AG20443 (cell line): ENCODE results near the gene CLIC5.
"Not testable (repeated sequence)": the region's sequence is repeated elsewhere in the genome, so short reads cannot be mapped to it uniquely, and the experiment has no call there.

Experiments used
- DNase-seq: peaks from one replicate; pipeline ENCODE4 v3.0.0; 2012; ENCODE audit warnings: low spot score, mixed read lengths

The CLIC5 gene

DNA sequence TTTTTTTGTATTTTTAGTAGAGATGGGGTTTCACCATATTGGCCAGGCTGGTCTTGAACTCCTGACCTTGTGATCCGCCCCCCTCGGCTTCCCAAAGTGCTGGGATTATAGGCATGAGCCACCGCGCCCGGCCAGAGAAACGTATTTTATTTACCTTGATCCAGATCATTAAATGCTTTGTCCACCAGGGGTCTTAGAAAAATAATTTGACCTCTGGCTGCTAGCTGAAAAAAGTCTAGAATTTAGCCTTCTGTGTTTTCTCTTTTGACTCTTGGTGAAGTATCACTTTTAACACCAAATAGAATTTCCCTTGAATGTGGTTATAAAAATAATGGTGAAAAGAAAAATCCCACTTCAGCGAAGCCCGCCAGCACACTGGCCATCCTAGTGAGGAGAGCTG, 89.2 kb downstream of the CLIC5 start:
- DNase-seq: not testable (repeated sequence)

DNA sequence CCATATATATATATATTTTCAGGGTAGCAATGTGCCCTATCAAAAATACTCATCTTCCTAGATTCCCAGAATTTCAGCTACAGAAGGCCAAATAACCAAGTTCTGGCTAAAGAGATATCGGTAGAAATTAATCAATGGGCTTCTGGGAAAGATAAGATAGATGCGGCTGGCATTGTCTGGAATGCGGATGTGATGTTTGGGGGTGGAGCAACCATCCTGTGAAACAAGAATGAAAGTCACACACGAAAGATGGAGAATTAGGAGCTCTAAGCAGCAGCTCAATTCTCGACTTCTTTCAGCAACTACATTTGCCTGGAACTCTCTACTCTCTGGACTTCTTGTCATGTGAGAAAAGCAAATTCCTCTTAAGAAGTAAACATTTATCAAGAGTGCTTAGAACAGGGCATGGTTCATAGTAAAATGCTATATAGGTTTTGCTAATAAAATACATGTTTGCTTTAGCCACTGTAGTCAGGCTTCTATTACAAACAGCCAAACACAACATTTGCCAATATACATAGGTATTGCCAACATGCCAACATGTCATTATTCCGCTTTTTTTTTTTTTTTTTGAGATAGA, 90.8 kb downstream of the CLIC5 start:
- no peak for DNase-seq

DNA sequence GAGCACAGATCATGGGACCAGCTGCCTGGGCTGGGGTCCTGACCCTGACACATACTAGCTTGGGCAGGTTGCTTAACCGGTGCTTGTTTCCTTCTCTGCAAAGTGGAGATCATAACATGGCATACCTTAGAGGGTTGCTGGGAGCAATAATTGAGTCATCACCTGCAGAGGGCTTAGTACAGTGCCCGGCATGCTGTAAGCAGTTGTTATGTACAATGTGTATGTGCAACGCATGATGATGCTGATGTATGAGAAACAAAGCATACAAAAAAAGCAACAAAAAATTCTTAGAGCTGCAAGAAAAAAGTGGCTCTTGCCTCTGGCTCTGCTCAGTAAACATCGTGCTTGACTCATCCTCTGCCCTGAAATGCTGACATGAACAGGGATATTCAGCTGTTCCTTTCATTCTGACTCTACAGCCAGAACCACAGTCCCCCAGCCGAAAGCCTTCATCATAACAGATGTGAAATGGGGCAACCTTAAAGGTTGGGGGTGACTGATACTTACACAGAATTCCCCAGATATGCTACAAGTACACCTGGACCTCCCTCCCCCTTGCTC, 91.7 kb downstream of the CLIC5 start:
- peak; percentile 66 for DNase-seq

DNA sequence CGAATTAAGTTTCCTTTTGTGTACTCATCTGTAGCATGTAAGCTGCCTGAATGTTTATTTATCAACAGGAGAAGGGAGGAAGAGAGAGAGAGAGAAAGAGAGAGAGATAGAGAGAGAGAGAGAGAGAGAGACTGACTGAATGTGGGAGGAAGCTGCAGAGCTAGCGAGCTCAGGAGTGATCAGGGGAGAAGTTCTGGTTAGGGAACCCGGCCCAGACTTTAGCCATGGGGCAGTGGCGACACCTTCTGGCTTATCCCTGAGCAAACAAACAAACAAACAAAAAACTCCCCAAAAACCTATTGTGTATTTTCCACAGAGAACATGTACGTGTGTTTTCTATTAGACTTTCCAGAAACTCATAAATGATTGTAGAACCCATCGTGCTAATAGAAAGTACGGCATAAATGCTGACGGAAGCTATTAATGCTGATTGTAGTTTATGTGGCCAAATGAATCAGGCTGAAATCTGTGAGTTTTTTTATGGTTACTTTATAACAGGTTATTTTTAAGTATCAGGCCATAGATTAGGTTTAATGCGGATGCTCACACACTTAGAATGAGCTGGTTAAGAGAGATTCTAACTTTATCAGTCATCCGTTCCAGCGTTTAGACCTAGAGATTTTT, 92.8 kb downstream of the CLIC5 start:
- peak; percentile 87 for DNase-seq

DNA sequence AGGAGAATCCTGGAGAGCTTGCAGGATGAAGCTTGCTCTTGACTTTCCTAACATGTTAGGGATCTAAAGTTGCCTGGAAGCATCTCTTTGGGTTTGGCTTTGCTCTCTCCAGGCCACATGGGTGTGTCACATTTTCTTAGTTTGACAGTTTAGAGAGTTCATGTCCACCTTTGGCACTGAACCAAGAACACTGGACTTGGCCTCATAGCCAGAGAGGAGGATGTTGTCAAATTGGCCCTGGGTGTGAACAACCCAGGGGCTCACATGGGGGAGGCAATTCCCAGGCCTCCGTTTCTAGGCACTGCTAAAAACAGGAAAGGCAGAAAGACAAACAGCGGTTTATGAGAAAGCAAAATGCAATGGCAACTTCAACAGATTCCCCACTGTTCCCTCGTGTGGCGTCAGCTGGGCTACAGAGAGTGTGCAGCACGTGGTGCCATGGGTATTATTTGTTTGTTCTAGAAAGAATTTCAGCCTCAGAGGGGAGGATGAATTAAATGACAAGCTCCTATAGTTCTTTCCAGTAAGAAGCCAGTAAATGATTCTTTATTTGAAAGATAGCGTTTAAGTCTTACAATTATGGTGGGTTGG, 93.9 kb downstream of the CLIC5 start:
- no peak for DNase-seq

DNA sequence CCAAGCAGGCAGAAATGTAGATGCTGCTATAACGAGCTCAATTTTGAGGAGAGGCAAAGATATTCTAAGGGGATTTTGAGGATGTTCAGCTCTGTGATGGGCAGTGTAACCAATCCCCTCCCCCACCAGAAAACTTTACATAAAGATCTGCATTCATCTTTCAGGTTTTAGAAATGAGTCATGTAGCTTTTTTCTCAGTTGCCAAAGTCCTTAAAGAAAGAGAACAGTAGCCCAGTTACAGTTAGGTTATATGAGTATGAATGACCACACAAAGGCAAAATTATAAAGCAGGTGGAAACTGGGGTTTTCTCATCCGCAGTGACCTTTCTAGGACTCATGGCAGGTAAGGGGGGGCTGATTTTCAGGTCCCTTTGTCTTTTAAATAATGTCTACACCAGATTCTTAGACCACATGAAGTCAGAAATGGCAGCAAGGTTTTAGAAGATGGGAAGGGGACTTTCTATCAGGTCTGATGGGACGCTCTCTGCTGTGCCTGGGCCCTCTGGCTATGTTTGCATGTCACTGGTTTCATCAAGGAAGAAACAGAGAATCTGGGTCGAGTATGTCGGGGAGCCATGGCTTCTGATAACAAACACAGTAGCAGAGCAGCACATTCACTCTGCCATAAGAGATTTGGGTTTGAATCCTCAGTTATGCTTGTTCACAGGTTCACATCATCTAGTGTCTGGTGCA, 94.7 kb downstream of the CLIC5 start:
- no peak for DNase-seq

DNA sequence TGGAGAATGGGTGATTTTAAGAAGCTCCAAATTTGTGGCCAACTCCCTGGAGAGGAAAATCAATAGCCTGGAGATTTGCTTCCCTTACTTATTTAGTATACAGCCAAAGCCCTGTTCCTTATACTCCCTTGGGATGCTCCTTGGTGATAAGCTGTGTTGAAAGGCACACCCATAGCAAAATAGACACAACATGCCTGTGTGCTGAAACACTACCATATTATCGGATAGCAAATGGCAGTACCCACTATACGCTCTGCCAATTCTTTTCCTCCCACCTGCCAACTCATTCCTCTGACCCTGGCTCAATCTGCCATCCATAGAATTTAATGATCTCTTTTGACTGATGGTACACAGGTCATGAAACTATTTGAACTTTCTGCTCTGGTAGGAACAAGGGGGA, 98.2 kb downstream of the CLIC5 start:
- DNase-seq: no peak

DNA sequence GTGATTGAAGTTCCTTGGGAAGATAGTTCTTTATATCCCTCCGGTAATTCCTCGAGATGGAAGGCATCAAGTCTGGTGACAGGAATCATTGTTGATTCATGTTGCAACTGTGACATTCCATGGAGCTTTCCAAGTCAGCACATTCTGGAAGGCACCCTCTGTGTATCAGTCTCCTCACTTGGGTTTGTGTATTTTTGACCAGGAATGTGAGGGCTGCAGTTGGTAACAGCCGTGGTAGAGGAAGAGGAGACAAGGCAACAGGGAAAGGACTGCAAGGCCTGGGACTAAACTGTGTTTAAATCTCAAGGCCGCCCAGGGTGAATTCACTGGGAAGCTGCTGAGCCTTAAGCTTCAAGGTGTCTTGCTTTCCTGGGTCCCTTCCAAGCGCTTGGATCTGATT, 99.0 kb downstream of the CLIC5 start:
- DNase-seq: no peak

DNA sequence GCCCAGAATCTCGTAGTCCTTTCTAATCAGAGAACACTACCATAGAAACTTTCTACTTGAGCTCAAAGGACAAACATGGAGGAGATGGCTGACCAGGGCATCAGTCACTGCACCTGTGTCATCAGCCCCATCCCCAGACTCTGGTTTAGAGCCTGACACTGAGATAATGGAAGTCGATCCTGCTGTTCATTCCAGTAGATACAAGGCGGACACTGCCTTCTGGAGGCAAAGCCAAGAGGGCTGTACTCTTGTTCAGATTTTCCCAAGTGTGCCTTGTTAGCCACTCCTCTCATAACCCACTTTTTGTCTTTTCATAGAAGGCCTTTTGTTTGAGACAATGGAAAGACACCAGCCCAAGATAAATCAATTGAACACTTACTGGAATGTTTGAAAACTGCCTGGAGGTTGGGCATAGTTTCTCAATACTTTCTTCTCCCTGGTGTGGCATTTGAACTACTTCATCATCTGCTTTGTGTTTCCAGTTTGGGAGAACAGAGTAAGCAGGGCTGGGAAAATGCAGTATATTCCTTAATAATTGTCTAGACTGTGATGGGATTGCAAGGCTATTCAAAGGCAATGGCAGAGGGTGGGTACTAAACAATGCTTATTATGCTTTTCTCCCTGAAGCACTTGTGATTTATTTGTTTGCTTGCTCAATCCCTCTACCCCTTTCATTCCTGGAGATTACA, 99.7 kb downstream of the CLIC5 start:
- no peak for DNase-seq

DNA sequence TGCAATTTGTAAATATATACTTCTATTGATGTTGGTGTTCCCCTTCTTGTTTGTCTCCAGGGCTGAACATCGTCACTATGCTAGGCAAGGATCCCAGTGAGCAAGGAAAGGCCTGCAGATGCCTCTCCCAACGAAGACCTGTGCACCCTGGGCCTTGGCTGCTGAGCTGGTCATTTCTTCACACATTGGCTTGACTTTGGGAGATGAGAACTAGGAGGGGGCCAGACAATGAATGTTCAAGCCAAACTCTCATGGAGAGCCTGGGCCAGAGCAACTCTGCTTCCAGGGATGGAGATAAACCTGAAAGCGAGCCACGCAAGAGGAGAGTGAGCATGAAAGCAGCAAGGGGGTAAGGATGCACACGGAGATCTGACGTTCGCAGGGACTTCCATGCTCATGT, 104.0 kb downstream of the CLIC5 start:
- DNase-seq: no peak

DNA sequence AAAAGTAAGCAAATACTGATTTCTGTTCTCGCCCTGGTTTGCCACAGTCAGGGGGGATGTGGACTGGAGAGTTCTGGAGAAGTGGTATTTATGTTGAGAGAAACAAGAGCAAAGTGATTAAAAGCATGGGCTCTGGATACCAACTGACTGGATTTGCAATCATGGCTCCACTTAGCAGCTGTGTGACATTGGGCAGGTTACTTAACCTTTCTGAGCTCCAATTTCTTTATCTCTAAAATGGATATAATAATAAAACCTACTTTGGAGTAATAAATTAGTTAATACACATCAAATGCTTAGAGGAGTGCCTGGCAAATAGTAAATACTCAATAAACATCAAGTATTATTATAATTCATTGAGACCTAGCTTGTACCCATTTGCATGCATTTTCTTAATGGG, 111.7 kb downstream of the CLIC5 start:
- DNase-seq: no peak

DNA sequence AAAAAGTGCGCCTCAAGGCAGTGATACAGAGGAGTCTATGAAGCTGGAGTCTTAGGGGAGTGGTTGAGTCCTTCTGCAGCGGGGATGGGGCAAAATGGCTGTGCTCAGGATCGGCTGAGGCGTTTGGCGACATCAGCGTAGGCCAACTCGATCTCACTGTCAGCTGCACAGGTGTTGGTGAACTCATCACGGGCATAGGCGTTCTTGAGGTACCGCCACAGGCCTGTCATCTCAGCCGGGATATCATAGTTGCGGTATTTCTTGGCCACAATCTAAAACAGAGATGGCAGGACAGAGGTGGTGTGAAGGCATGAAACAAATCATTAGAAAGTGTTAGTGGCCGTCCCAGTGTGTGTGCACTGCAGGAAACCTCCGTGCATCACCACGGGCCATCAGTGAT, 112.7 kb downstream of the CLIC5 start:
- no peak for DNase-seq

DNA sequence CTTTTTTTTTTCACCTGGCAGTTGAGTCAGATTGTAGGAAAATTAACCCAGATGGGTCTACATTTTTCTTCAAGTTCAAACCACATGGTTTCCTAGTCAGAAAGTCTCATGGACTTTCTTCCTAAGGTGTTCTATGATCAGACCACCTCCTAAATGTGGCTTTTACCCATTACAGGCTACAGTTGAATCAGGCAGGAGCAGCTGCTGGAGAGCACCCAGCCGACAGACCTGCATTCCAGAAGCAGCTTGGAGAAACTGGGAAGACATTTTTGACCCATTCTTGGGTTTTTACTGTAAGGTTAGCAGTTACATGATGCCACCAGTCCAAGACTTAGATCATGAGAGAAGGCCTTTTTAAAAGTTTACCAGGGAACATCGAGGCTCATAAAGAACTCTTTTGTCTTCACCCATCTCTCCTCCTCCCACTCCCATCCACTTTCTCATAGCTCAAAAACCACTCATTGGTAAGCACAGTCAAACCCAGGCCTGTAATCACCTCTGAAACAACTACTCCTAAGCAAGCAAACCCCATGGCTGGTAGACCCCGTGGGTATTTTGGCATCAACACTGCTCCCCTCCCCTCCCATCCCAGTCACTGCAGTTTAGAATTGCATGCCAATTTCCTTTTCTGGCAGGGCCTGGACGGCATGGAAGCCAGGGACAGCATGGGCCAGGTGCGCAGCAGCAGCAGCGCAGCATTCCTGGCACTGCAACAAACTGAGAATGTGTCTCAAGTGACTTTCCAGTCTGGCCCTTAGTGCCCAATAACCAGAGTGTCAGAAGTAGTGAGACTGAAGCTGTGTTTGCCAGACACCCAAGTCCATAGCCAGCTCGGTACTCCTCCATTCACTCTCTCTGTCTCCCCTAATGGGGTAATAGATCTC, 113.7 kb downstream of the CLIC5 start:
- no peak for DNase-seq

DNA sequence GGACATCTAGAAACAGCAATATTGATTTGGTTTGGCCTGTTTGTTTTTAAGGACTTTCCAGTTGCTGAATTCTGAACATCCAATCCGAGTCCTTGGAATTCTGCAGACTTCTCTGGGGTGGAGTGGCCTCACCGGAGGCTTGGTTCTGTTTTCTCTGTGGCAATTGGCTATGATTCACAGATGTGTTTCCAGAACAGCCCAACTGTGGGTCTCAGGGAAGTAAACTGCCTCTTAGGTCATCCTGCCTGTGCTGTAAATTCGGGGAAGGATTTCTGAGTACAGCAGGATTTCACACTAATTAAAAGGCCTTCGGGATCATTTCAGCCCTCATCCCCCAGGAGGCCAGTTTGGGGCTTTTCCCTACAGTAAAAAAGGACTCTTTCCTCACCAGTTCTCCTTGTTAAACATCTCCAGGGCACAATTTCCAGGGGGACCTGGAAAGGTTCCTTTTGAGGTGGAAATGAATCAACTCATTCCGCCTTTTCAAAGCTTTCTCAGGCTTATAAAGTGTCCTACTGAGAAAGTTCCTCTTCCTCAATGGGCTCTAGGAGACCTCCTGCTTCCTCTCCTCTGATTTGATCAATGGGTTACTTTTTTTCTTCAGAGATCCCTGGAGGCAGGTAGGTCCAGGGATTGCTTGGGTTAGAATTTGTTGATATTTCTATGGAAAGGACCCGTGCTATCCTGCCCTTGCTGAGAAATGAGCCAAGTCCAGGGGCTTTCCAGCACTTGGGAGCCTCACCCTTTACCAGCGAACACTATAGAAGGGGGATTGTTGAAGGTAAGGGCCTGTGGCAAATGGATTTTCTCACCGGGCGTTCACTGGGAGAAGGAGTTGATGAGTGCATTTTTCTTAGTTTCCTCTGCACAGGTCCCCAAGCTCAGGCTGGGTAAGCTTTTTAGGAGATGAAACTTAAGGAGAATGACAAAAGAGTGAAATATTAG, 114.6 kb downstream of the CLIC5 start:
- peak; percentile 74 for DNase-seq

DNA sequence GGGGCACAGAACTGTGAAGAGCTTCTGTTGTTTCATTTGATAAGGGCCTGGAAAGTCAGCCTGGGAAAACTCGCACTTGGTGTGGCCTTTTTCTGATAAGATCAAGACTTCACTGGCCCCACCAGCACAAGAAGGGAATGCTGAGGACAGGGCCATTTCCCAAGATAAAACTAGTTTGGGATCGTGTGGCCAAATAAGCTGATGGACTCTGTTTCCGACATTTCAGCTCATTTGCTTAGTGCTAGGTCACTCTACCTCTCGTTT, 116.0 kb downstream of the CLIC5 start:
- no peak for DNase-seq

DNA sequence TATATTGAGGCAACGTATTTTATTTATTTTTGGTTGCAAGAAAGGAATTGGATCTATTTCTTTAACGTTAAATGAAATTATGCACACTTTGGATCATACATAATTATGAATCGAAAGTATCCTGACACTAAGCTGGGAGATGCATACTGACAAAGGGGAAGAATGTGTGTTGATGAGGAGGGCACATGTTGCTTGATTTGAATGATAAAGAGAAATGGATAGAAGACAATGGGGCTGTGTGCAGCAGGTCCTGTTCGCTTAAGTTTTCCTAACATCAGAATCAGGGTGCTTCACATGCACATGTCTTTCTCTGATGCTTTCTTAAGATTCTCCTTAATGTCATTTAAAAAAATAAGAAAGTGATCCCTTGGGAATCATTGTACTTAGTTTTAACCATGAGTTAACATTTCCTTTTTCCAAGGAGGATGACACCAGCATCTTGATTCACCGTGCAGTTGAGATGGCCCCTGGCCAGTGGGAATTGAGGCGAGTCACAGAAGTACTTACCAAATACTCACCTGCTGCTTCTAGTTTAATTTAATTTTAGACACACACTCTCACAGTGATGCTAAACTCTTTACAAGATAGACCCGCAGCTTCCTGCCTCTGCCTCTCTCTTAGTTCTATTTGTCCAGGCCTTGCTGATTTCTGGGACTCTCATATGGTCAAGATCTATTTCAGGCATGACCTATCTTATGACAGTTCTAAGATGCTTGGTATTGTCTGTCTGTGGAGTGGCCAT, 116.5 kb downstream of the CLIC5 start:
- DNase-seq: no peak

DNA sequence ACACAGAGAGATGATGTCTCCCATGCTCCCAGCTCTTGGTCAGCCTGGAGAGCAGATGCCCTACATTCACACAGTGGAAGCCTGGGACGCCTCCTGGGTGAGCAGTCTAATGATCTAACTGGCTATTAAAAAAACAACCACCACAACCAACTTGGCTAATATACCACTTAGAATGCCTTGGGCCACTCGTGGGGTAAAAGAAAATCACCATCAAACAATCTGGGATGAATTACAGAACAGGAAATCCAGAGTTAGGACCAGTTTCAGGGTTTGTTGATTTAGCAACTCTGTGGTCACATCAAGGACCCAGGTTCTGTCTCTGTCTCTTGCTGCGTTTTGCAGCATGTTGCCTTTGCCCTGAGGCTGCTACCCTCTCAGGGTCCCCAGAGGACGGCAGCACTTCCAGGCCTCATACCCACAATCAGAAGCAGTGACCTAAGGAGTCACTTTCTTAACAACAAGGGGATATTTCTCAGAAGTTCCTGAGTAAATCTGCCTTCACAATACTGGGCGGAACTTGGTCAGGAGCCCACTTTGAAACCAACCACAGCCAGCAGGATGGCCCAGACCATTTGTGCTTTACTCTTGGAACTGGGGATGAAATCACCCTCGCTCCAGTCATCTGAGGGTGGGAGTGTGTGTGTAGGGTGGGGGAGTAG, 118.7 kb downstream of the CLIC5 start:
- DNase-seq: peak; percentile 66

DNA sequence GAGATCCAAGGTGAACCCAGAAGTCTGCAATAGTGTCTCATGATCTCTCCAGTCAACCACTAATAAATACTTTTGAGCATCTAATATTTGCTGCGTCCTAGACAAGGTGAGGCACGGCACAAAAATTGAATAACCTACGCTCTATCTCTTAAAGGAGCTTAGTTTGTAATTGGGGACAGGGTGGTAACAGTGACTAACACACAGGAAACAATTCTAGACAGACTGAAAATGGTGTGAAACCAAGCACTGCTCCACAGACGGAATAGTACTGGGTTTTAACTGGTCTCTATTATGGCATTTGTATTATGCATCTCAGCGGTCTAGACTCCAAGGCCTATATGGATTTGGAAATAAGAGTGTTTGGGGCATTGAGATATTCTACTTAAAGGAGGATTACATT, 120.1 kb downstream of the CLIC5 start:
- no peak for DNase-seq

DNA sequence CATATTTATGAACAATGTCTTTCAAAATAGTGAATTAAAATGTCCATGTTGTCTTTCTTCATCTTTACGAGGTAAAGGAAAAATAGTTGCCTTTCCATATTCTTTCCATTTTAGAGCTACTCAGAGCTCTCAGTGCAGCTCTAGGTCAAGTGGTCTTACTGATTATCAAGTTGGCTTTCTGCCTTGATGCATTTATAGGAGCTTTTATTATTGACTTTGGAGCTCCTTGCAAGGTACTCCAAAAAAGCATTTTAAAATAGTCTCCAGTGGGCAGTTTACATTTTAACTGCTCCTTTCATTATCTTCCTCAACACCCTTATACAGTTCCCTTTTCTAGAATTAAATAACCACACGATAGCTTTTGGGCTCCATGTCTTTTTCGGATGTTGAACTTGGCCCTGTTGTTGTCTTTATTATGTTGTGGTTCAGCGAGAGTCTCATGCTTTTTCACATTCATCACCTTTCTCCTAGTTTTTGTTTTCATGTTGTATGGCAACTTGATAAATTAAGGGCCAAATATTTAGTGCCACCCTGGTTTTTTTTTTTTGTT, 122.9 kb downstream of the CLIC5 start:
- no peak for DNase-seq
